K562 (cell line): ENCODE results near the gene USB1. TPM values are rescaled to one million over a fixed set of nuclear protein-coding genes. Genes with fewer than 3 reads are reported as not detected.

Source experiments
- BCL6 ChIP-seq: fragments of 250-450 bp; sonication (Bioruptor Pico); IDR thresholded peaks from 2 replicates; pipeline ENCODE4 v1.4.0; 2020
- CCNT2 ChIP-seq: IDR thresholded peaks from 2 replicates; pipeline ENCODE4 v1.6.1; 2011; ENCODE audit warnings: borderline replicate concordance, low read depth, mild to moderate bottlenecking, moderate library complexity, mixed read lengths, low read length; ENCODE audit not compliant: insufficient read length; ENCODE audit errors: extremely low read depth
- DPF2 ChIP-seq: fragments of 450-650 bp; IDR thresholded peaks from 2 replicates; pipeline ENCODE4 v1.6.1; 2016
- ETV1 ChIP-seq: fragments of 450-650 bp; conservative IDR thresholded peaks from 2 replicates; pipeline ENCODE4 v1.6.1; 2016; ENCODE audit warnings: missing genetic modification characterization, control low read depth, low read depth, missing compliant biosample characterization
- GABPA ChIP-seq: fragments of 200-800 bp; sonication (Bioruptor generic); conservative IDR thresholded peaks from 2 replicates; pipeline ENCODE4 v1.6.1; 2016; ENCODE audit warnings: low read depth, missing genetic modification characterization, missing compliant biosample characterization
- HDAC1 ChIP-seq, 2 experiments: fragments of 450-650 bp; IDR thresholded peaks; 2 replicates each; pipeline ENCODE4 v1.6.1; 2016 to 2017; ENCODE audit warnings: inconsistent platforms in 1 of 2, mild to moderate bottlenecking in 1 of 2, moderate library complexity in 1 of 2
- HDAC2 ChIP-seq: fragments of 450-650 bp; IDR thresholded peaks from 2 replicates; pipeline ENCODE4 v1.6.1; 2016; ENCODE audit warnings: mild to moderate bottlenecking
- NRF1 ChIP-seq, 2 experiments: fragments of 450-650 bp; IDR thresholded peaks in 1 of 2; conservative IDR thresholded peaks in 1 of 2; 2 replicates each; pipeline ENCODE4 v1.6.1; 2014; ENCODE audit warnings: mild to moderate bottlenecking in 2 of 2
- PHF20 ChIP-seq: fragments of 450-650 bp; IDR thresholded peaks from 2 replicates; pipeline ENCODE4 v1.6.1; 2018; ENCODE audit not compliant: partially characterized antibody
- POLR2AphosphoS5 ChIP-seq: IDR thresholded peaks from 2 replicates; pipeline ENCODE4 v1.6.1; 2011; ENCODE audit warnings: mild to moderate bottlenecking, low read depth, low read length, moderate library complexity; ENCODE audit not compliant: control insufficient read depth, insufficient read depth
- RCOR1 ChIP-seq, 2 experiments: IDR thresholded peaks; 2 replicates each; pipeline ENCODE4 v1.6.1; 2012; ENCODE audit warnings: low read depth in 2 of 2, low read length in 2 of 2, borderline replicate concordance in 1 of 2, improper control_type of control experiment in 1 of 2
- SP1 ChIP-seq: sonication (generic); formaldehyde crosslinking; IDR thresholded peaks from 2 replicates; pipeline ENCODE4 v1.8.1; 2022; ENCODE audit warnings: mild to moderate bottlenecking, missing genetic modification reagents
- SUPT5H ChIP-seq: fragments of 450-650 bp; IDR thresholded peaks from 2 replicates; pipeline ENCODE4 v1.6.1; 2016
- XRCC4 ChIP-seq: IDR thresholded peaks from one replicate; pipeline ENCODE4 v1.6.1; 2011; ENCODE audit not compliant: insufficient read depth, insufficient read length; ENCODE audit errors: extremely low read depth
- ZBTB7A ChIP-seq: IDR thresholded peaks from 2 replicates; pipeline ENCODE4 v1.6.1; 2011; ENCODE audit warnings: low read depth, mild to moderate bottlenecking, low read length, moderate library complexity, borderline replicate concordance; ENCODE audit not compliant: control insufficient read depth
- ZNF143 ChIP-seq: sonication (generic); formaldehyde crosslinking; IDR thresholded peaks from 2 replicates; pipeline ENCODE4 v1.9.0; 2022; ENCODE audit warnings: mild to moderate bottlenecking, missing genetic modification reagents
- ZNF699 ChIP-seq: fragments of 250-450 bp; sonication (Bioruptor Pico); IDR thresholded peaks from 2 replicates; pipeline ENCODE4 v1.8.0; 2021; ENCODE audit warnings: mild to moderate bottlenecking, moderate library complexity; ENCODE audit not compliant: insufficient replicate concordance
- ZNF717 ChIP-seq: fragments of 250-450 bp; sonication (Bioruptor Pico); IDR thresholded peaks from 2 replicates; pipeline ENCODE4 v1.5.0; 2021
- polyA plus RNA-seq, 8 experiments: library from polyadenylated mRNA; depleted of rRNA in 4 of 8; stranded (reverse) in 5 of 8; unstranded in 3 of 8; fragments of >200 nt; fragmentation: Nextera tagmentation in 2 of 8; fragmentation: Illumina TruSeq in 1 of 8; extraction: Ambion mirVana in 2 of 8; extraction: Trizol in 1 of 8; gene quantifications; 2 replicates each; pipeline versions ENCODE4 v1.2.1 to v1.2.3, GENCODE V29; 2011 to 2014; ENCODE audit warnings: inconsistent platforms in 1 of 8, missing spikeins in 1 of 8
- total RNA-seq, 7 experiments: library from RNA; depleted of rRNA in 6 of 7; stranded (reverse); fragments of >200 nt in 6 of 7; fragmentation: Illumina TruSeq in 2 of 7; extraction: Trizol in 2 of 7; gene quantifications; 2 replicates each; pipeline versions ENCODE4 v1.2.1 to v1.2.3, GENCODE V29; 2011 to 2021; ENCODE audit warnings: low replicate concordance in 1 of 7
- TF ChIP-seq, protein P1 (sequence below), 2 experiments: fragments of 450-650 bp in 1 of 2; sonication (generic) in 1 of 2; formaldehyde crosslinking in 1 of 2; IDR thresholded peaks; 2 replicates each; pipeline versions ENCODE4 v1.7.1 to v1.9.0; 2016 to 2022; ENCODE audit warnings: inconsistent platforms in 1 of 2, mild to moderate bottlenecking in 1 of 2, missing genetic modification reagents in 1 of 2

USB1 gene
- total and polyA plus RNA-seq, 9 of the 15 experiments (the other 6 are each of a cell fraction or from before 2014, with no cell fraction given) = 11.6 to 73.6 (median 19.4) TPM

GRCh38 chr16:58024486-58025350 is 23.5 kb downstream of the USB1 start (continued):
- TF ChIP-seq, protein P1, sequence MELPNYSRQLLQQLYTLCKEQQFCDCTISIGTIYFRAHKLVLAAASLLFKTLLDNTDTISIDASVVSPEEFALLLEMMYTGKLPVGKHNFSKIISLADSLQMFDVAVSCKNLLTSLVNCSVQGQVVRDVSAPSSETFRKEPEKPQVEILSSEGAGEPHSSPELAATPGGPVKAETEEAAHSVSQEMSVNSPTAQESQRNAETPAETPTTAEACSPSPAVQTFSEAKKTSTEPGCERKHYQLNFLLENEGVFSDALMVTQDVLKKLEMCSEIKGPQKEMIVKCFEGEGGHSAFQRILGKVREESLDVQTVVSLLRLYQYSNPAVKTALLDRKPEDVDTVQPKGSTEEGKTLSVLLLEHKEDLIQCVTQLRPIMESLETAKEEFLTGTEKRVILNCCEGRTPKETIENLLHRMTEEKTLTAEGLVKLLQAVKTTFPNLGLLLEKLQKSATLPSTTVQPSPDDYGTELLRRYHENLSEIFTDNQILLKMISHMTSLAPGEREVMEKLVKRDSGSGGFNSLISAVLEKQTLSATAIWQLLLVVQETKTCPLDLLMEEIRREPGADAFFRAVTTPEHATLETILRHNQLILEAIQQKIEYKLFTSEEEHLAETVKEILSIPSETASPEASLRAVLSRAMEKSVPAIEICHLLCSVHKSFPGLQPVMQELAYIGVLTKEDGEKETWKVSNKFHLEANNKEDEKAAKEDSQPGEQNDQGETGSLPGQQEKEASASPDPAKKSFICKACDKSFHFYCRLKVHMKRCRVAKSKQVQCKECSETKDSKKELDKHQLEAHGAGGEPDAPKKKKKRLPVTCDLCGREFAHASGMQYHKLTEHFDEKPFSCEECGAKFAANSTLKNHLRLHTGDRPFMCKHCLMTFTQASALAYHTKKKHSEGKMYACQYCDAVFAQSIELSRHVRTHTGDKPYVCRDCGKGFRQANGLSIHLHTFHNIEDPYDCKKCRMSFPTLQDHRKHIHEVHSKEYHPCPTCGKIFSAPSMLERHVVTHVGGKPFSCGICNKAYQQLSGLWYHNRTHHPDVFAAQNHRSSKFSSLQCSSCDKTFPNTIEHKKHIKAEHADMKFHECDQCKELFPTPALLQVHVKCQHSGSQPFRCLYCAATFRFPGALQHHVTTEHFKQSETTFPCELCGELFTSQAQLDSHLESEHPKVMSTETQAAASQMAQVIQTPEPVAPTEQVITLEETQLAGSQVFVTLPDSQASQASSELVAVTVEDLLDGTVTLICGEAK (IDR thresholded peaks at IDR 0.05) = 0 out of 2 replicates have a peak, but pooled peaks have one; percentile 31
- TF ChIP-seq, protein P1 (CRISPR knock-in tag; IDR thresholded peaks at IDR 0.05) = no peak
- TF ChIP-seq ZNF143 (CRISPR knock-in tag) (no peak), GABPA (peak; percentile 66; the same call in 1 of the 2 replicates), XRCC4 (no peak), ZNF699 (no peak), RCOR1 (IDR thresholded peaks at IDR 0.05; ENCODE audit: borderline replicate concordance in 1 of 2, low read depth in 2 of 2, low read length in 2 of 2) (0 out of 4 replicates have a peak, but pooled peaks of 1 of the 2 experiments have one; percentile 32), SUPT5H (peak; percentile 49; the same call in 1 of the 2 replicates), PHF20 (peak; percentile 80), ZBTB7A (peak; percentile 59; the same call in 1 of the 2 replicates), POLR2AphosphoS5 (peak; percentile 31; the same call in 1 of the 2 replicates), HDAC2 (peak; percentile 43; the same call in 1 of the 2 replicates), SP1 (CRISPR knock-in tag) (no peak), CCNT2 (peak; percentile 28), ETV1 (0 out of 2 replicates have a peak, but pooled peaks have one; percentile 39), ZNF717 (CRISPR knock-in tag) (no peak), NRF1 (conservative IDR thresholded peaks at IDR 0.05 in 1 of 2, IDR thresholded peaks at IDR 0.05 in 1 of 2) (peak; percentile 81 to 85), HDAC1 (IDR thresholded peaks at IDR 0.05) (peak in 1 of 2 experiments; percentile 47; a peak in 2 of 4 replicates), BCL6 (CRISPR knock-in tag) (no peak), DPF2 (0 out of 2 replicates have a peak, but pooled peaks have one; percentile 43)
